Right cardiac atrium (tissue), 5 donors: ENCODE results near the gene KIF26A. TPM values are rescaled to one million over a fixed set of nuclear protein-coding genes. Genes with fewer than 3 reads are reported as not detected.

Experiments
- ATAC-seq, 2 donors: fragments of 200-7000 bp; cut with Tn5 transposase; one replicate each; pipeline versions ENCODE4 v1.8.0 to v1.9.1; 2020; ENCODE audit warnings: moderate library complexity in 2 of 2, mild to moderate bottlenecking in 1 of 2
- DNase-seq, 3 donors: peaks; one replicate each; pipeline ENCODE4 v3.0.0-alpha.2; 2020
- H3K27ac ChIP-seq: one replicate; pipeline ENCODE4 v1.5.1; 2013; ENCODE audit warnings: mild to moderate bottlenecking, low read length, control low read depth, moderate library complexity
- H3K27me3 ChIP-seq: one replicate; pipeline ENCODE4 v1.6.1; 2013; ENCODE audit not compliant: control insufficient read depth, insufficient read depth
- H3K4me1 ChIP-seq: one replicate; pipeline ENCODE4 v1.6.1; 2013; ENCODE audit warnings: low read length; ENCODE audit not compliant: control insufficient read depth, insufficient read depth
- H3K4me3 ChIP-seq: one replicate; pipeline ENCODE4 v1.5.1; 2013; ENCODE audit warnings: low read length, control low read depth
- H3K9me3 ChIP-seq: one replicate; pipeline ENCODE4 v1.6.1; 2013; ENCODE audit warnings: low read length; ENCODE audit not compliant: control insufficient read depth
- WGBS: extraction: QIAGEN DNeasy Blood & Tissue Kit; methylation state at CpG from one replicate; pipeline ENCODE4 v1.1.7; 2013; 5-methylcytosine and 5-hydroxymethylcytosine counted together
- intact Hi-C, 4 donors: fragments of 100-400 bp; cut with DNase I; formaldehyde crosslinking; loops; one replicate each; pipeline versions ENCODE4 v1.11.0 to v1.14.0; 2022 to 2023
- long read RNA-seq, 4 donors: library from polyadenylated mRNA; unstranded; transcript quantifications; one replicate each; pipeline ENCODE4 v2.0.0, GENCODE V29; 2020 to 2021
- polyA plus RNA-seq: library from polyadenylated mRNA; stranded (reverse); fragments of 200-250 nt; gene quantifications from one replicate; pipeline ENCODE4 v1.2.3, GENCODE V29; 2013
- total RNA-seq, 4 donors: library from RNA; stranded (reverse); fragmentation: NEBNext Ultra II Directional; extraction: Animal tissue kit (Norgen Biotek cat#: 25700); gene quantifications; one replicate each; pipeline ENCODE4 v1.2.1, GENCODE V29; 2021
- donor health status: healthy with polysubstance abuse.
- donor health status: DM: no; HTN: yes; CAD: no.
- donor health status: DM: no; HTN: no; CAD: no.
- donor health status: DM: no; HTN: yes; CAD: no; lungs with severe emphysema.
- donor health status: DM: yes; HTN: yes; CAD: no.

KIF26A gene
- total RNA-seq (10 to 100 TPM in 2 of 4 donors, 1 to 10 TPM in 2; 7.9 to 10.6 (median 9.9) TPM), polyA plus RNA-seq (7.1 TPM)
- long read RNA-seq, donor 1, full-length matches to known transcripts: 1 of 28 reads
- long read RNA-seq, donor 1, partial matches to known transcripts: 22 of 28 reads
- long read RNA-seq, donor 1, other reads (novel, unspliced or antisense): 5 of 28 reads
- long read RNA-seq, donor 2, full-length matches to known transcripts: 1 of 15 reads
- long read RNA-seq, donor 2, partial matches to known transcripts: 13 of 15 reads
- long read RNA-seq, donor 2, other reads (novel, unspliced or antisense): 1 of 15 reads
- long read RNA-seq, donor 3, partial matches to known transcripts: 9 of 12 reads
- long read RNA-seq, donor 3, other reads (novel, unspliced or antisense): 3 of 12 reads
- long read RNA-seq, donor 4, partial matches to known transcripts: 16 of 17 reads
- long read RNA-seq, donor 4, other reads (novel, unspliced or antisense): 1 of 17 reads

DNA sequence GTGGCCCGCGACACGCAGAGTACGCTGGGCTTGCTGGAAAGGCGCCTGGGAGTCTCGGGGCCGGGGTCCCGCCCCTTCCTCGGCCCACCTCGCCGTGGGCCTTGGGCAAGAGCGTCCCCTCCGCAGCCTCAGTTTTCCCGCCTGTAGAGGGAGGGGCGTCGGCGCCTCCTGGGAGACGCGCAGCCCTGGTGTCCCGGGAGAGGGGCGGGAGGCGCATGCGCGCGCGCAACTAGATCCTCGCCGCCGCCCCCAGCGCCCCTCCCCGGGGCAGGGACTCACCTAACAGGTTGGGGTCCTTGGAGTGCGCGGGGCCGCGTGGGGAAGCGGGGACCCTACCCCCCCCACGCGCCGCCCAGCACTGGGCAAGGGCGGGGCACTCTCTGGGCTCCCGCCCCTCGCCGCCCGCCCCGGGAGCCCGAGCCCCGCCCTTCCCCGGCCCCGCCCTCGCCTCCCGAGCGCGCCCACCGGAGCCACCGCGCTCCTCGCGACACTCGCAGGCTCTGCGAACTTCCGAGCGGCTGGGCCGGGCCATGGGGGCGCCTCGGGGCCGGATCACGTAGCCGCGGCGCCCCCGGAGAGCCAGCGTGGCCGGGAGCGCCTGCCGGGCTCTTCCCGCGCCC, at the start of gene KIF26A:
KIF26A (plus strand) TSS at position 490 of the 620 bp plus-strand sequence. CDS start 136 bp downstream, outside the sequence.
- Histone ChIP-seq H3K27ac (peak within 1 kb of the TSS; percentile 18), H3K4me1 (no peaks in the 10 kb centered on the region), H3K27me3 (no peaks in the 10 kb centered on the region), H3K9me3 (no peaks in the 10 kb centered on the region), H3K4me3 (peak within 1 kb of the TSS; percentile 75)
- under 1% methylated on average over 74 of the region's 77 CpGs for WGBS
- intact Hi-C loops: loop anchor here (2.0 to 10.0 kb wide), 8 partner anchors 87 to 507 kb away; no protein-coding TSS in a partner anchor
- DNase-seq (peak; percentile 60 to 82 (median 80)), ATAC-seq (peak; percentile 62 to 67)

DNA sequence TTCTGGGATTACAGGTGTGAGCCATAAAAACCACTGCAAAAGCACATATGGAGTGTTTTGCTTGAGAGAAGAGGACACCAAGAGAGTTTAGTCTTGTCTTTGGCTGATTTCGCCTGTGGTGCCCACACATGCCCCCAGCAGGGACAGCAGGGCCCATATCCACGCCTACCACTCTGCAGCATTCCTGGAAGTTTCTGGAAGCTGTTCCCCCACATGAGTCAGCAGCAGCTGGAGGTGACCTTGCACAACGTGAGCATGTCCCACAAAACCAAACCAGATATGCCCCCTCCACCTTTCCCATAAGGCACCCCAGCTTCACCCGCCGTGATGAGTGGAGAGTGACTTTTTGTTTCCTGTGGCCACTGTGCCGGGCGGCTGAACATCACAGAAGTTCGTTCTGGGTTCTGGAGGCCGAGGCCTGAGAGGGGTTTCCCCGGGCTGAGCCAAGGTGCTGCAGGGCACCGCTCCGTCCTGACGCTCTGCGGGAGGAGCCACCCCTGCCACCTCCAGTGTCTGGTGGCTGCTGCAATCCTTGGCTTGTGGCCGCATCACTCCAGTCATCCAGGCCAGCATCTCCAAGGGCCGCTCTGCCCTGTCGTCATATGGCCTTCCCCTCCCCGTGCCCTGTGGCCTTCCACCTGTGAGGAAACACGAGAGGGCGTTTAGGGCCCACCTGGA, 48.2 kb upstream of the KIF26A start:
- 92% methylated on average over 20 of the region's 20 CpGs for WGBS
- DNase-seq (peak in 1 of 3 donors; percentile 37), ATAC-seq (no peak)
- Histone ChIP-seq H3K9me3 (no peaks in the 10 kb centered on the region), H3K4me3 (no peak overlapping the region), H3K27me3 (no peaks in the 10 kb centered on the region), H3K4me1 (peaks cover 2% of the 10 kb centered on the region), H3K27ac (no peak overlapping the region)
- intact Hi-C loops: no loop called here

- WGBS: 46% methylated on average over 26 of the region's 26 CpGs
- no peaks in the 10 kb centered on the region for H3K9me3 ChIP-seq
- H3K27ac ChIP-seq: no peak overlapping the region
- H3K27me3 ChIP-seq: no peaks in the 10 kb centered on the region
- peaks cover 2% of the 10 kb centered on the region for H3K4me1 ChIP-seq
- intact Hi-C loops: no loop called here
- H3K4me3 ChIP-seq: no peak overlapping the region
- peak; percentile 55 to 82 (median 81) for DNase-seq
- ATAC-seq: peak in 1 of 2 donors; percentile 2
Observed at GRCh38 chr14:104091061-104091926, 47.1 kb upstream of the KIF26A start.

DNA sequence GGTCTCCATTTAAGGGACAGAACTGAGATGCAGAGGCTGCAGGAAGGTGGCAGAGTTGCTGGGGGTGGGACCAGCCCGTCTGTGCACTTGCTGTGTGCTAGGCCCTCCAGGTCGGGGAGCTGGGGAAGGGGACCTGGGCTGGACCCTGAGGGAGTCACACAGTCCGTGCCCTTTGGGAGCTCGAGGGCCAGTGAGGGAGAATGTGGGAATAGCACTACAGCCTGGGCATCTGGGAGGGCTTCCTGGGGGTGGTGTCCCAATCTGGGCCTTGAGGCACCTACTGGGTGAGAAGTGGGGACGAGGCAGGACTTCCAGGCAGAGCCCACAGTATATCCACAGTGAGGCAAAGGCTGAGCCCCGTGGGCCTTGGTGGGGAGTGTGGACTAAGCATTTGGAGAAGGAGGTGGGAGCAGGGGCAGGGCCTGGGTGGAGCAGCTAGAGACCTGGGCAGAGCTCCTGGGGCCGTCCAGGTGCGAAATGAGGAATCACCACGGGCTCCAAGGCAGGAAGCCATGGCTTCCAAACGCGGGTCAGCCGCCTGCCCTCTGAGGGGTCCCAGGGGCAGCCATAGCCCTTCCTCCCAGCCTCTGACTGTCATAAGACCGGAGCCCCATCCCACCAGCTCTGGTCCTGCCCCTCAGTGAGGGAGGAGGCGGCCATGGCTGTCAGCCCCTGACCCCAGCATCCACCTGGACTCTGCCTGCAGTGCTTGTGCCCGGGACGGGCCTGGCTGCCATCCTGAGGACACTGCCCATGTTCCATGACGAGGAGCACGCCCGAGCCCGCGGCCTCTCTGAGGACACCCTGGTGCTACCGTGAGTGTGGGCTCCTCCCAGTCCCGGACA, 46.2 kb upstream of the KIF26A start:
- peaks cover 2% of the 10 kb centered on the region for H3K4me1 ChIP-seq
- no peaks in the 10 kb centered on the region for H3K27me3 ChIP-seq
- intact Hi-C loops: no loop called here
- no peaks in the 10 kb centered on the region for H3K9me3 ChIP-seq
- H3K27ac ChIP-seq: no peak overlapping the region
- DNase-seq: peak; percentile 16 to 57 (median 50)
- 82% methylated on average over 23 of the region's 23 CpGs for WGBS
- no peak overlapping the region for H3K4me3 ChIP-seq
- no peak for ATAC-seq

DNA sequence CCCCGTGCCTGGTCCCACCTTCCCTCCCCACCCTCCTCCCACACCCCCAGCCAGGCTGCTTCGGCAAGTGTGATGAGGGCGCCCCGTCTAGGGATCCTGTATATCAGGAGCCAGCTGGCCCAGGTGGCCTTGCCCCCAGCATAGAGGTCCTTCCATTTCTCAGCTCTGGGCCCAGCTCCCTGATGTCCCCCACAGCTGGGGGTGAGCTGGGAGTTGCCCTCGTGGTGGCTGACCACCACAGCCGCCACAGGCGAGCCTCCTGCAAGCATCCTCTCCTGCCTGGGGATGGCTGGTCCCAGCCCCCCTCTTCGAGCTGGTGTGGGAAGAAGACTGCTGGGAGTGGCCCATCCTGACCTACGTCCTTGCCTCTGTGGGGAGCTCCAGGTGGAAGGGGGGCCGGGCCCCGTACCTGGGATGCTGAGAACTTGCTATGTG, 45.4 kb upstream of the KIF26A start:
- WGBS: 69% methylated on average over 11 of the region's 11 CpGs
- intact Hi-C loops: no loop called here
- ATAC-seq (no peak), DNase-seq (peak in 2 of 3 donors; percentile 34 to 56)
- Histone ChIP-seq H3K27ac (no peak overlapping the region), H3K9me3 (no peaks in the 10 kb centered on the region), H3K4me1 (peaks cover 2% of the 10 kb centered on the region), H3K4me3 (no peak overlapping the region), H3K27me3 (no peaks in the 10 kb centered on the region)

GRCh38 chr14:104093366-104094055, 44.9 kb upstream of the KIF26A start:
- ATAC-seq (peak; percentile 28 to 48), DNase-seq (peak; percentile 33 to 67 (median 64))
- H3K27me3 ChIP-seq: no peaks in the 10 kb centered on the region
- no peak overlapping the region for H3K27ac ChIP-seq
- no peaks in the 10 kb centered on the region for H3K9me3 ChIP-seq
- intact Hi-C loops: no loop called here
- WGBS: 60% methylated on average over 18 of the region's 18 CpGs
- H3K4me1 ChIP-seq: no peaks in the 10 kb centered on the region
- H3K4me3 ChIP-seq: no peak overlapping the region

DNA sequence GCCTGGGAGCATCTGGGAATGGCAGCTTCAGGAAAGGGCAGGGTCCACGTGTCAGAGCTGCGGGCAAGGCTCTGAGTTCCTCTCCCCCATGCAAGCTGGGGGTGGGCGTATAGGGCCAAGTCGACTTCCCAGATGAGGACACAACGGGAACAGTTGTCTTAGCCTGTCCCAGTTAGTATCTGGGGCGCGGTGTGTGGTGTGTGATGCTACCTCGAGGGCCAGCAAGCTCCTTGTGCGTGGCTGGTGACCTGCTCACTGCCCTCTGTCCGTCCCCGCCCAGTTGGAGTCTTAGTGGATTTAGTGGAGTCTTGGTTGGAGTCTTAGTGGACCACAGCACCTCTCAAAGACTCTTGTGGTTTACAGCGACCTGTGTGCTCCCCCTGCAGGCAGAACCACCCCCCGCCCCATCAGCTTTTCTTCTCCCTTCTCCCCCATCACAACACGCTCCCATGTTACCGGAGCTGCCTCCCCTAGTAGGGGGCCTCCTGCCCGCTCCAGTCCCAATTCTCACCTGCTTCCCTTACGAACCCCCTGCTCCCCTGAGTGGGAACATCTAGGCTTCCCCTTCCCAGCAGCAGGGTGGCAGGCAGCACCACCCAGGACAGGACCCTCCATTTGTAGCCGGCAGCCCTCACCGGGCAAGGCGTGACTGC, 44.2 kb upstream of the KIF26A start:
- Histone ChIP-seq H3K4me1 (no peaks in the 10 kb centered on the region), H3K4me3 (no peak overlapping the region), H3K27me3 (no peaks in the 10 kb centered on the region), H3K27ac (no peak overlapping the region), H3K9me3 (no peaks in the 10 kb centered on the region)
- intact Hi-C loops: no loop called here
- peak in 1 of 3 donors; percentile 33 for DNase-seq
- no peak for ATAC-seq
- 60% methylated on average over 20 of the region's 20 CpGs for WGBS

DNA sequence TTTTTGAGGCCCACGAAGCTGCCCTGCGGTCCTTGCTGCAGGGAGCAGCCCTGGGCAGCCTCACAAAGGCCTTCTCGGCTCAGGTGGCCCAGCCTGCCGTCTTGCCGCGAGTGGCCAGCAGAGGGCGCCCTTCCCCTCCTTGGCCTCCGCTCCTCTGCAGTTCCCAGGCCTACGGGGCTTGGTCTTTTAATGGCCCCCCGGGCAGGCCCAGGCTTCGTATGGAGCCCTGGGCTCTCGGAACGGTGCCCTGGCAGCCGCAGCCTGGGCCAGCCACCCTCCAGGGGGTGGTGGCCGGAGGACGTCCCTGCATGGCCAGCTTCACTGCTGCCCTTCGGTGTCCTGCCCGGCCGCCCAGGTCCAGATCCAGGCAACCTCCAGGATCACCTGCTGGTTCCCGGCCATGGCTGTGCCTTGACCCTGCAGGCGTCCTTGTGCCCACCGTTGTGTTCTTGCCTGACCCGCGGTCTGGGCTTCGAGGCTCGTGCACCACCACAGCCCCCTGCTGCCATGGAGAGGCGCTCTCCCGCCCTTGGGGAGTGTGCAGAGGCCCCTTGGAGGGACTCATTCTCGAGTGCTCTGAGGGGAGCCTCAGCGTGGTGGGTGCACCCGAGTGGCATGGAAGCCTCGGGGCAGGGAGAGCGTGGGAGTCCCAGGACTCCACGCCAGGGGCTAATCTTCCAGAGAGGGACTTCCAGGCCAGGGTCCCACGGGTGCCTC, 43.5 kb upstream of the KIF26A start:
- DNase-seq (peak; percentile 48 to 86 (median 79)), ATAC-seq (peak; percentile 23 to 37)
- 48% methylated on average over 35 of the region's 35 CpGs for WGBS
- no peaks in the 10 kb centered on the region for H3K9me3 ChIP-seq
- H3K4me1 ChIP-seq: no peaks in the 10 kb centered on the region
- intact Hi-C loops: no loop called here
- no peak overlapping the region for H3K4me3 ChIP-seq
- H3K27me3 ChIP-seq: no peaks in the 10 kb centered on the region
- H3K27ac ChIP-seq: no peak overlapping the region
